Motor neuron (in vitro differentiated cells): ENCODE measurements around the gene KANTR. TPM values are rescaled to one million over a fixed set of nuclear protein-coding genes. Genes with fewer than 3 reads are reported as not detected.

Experiments
- ATAC-seq, 8 experiments: fragments of 200-7000 bp; cut with Tn5 transposase; replicated peaks in 6 of 8; 2 replicates each; pipeline ENCODE4 v1.8.0; 2021; ENCODE audit warnings: mild to moderate bottlenecking in 8 of 8, moderate library complexity in 8 of 8
- H3K27ac ChIP-seq, 2 donors: fragments of 250-450 bp; sonication (Bioruptor Pico); 2 replicates each; pipeline ENCODE4 v1.9.0; 2021; ENCODE audit warnings: antibody characterized with exemption in 2 of 2, mild to moderate bottlenecking in 2 of 2, moderate library complexity in 1 of 2
- H3K4me1 ChIP-seq, 2 donors: fragments of 250-450 bp; sonication (Bioruptor Pico); replicated peaks in 1 of 2; 2 replicates each; pipeline ENCODE4 v1.6.1; 2021; ENCODE audit warnings: antibody characterized with exemption in 2 of 2, mild to moderate bottlenecking in 2 of 2, moderate library complexity in 1 of 2
- H3K4me3 ChIP-seq, 5 donors: fragments of 250-450 bp; sonication (Bioruptor Pico); 2 replicates each; pipeline ENCODE4 v1.9.0; 2021; ENCODE audit warnings: antibody characterized with exemption in 5 of 5, mild to moderate bottlenecking in 5 of 5, moderate library complexity in 4 of 5
- WGBS, 10 experiments: fragments of 450-650 bp; shearing (Covaris generic); methylation state at CpG; one replicate each; pipeline ENCODE4 v1.0.0; 2022; 5-methylcytosine and 5-hydroxymethylcytosine counted together
- in situ Hi-C, 9 experiments: fragments of 400-800 bp; cut with MboI; loops; one replicate each; pipeline ENCODE4 v1.15.0; 2021; ENCODE audit warnings: low sequenced_read_pairs in 9 of 9, low pct_unique_long_range_greater_than_20kb in 2 of 9; ENCODE audit not compliant: unreplicated experiment in 9 of 9
- total RNA-seq, 8 experiments: library from RNA; unstranded; fragments of 300-600 nt; gene quantifications; 2 replicates each; pipeline versions ENCODE4 v1.2.3 to v1.2.4, GENCODE V29; 2022

KANTR gene
- total RNA-seq, 8 experiments from 2014 or later, result 7.0 to 26.9 (median 18.3) TPM

DNA sequence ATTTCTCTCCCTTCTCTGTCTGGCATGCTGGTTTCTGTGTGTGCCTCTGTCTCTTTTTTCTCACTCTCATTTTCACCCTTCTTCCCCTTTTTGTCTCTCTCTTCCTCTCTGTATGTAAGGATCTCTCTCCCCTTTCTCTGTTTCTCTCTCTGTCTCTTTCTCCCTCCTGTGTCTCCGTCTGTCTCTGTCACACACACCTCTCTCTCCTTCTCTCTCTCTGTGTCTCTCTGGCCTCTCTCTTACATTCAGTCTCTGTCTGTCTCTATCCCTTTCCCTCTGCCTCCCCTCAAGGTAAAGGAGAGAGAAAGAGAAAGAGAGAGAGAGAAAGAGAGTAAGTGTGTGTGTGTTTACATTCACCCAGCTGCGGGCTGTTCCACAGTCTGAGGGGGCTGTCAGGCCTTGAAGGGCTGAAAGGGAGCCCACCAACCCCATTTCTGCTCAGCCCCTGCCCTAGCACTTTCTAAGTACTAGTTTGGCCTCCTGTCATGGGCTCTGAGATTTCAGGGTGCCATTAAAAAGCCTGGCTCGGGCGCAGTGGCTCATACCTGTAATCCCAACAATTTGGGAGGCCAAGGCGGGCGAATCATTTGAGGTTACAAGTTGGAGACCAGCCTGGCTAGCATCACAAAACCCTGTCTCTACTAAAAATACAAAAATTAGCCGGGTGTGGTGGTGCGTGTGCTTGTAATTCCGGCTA, 21.4 kb upstream of the KANTR start:
- Histone ChIP-seq H3K27ac (peak overlapping the region in 1 of 2 donors; percentile 73), H3K4me3 (no peak overlapping the region), H3K4me1 (peaks cover 10 to 13% of the 10 kb centered on the region in 2 donors)
- 0 to 60% (median 40%) methylated on average over 1 to 4 of the region's 9 CpGs; no CpG with 5 or more reads in 4 of the 10 experiments for WGBS, 10 experiments
- in situ Hi-C loops, result no loop called here
- no peak for ATAC-seq

DNA sequence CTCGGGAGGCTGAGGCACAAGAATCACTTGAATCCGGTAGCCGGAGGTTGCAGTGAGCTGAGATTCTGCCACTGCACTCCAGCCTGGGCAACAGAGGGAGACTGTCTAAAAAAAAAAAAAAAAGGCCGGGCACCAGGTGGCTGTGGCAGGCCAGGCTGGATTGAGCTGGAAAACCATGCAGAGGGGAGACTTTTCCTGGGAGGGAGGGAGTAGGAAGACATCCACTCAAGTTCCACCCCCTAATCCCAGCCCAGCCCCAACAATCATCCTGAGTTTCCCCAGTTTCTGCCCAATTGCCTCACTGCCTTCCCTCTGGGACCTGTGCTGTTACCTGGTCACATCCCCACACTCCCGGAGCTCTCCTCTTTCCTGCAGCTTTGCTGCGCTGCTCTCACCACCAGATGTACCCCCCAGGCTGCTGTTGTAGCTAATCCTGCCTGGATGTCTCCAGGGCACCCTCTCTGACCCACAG, 20.8 kb upstream of the KANTR start:
- peak overlapping the region in 1 of 2 donors; percentile 73 for H3K27ac ChIP-seq
- in situ Hi-C loops, result no loop called here
- peak in 6 of 8 experiments; percentile 48 to 76 (median 68) for ATAC-seq
- H3K4me1 ChIP-seq, result peaks cover 10 to 13% of the 10 kb centered on the region in 2 donors
- H3K4me3 ChIP-seq, result no peak overlapping the region
- WGBS, 10 experiments, result 60% methylated on average over 3 of the region's 6 CpGs; no CpG with 5 or more reads in 9 of the 10 experiments

GRCh38 chrX:53075011-53075410, 18.9 kb upstream of the KANTR start:
- 80 to 100% (median 93%) methylated on average over 1 to 5 of the region's 7 CpGs; no CpG with 5 or more reads in 7 of the 10 experiments for WGBS, 10 experiments
- ATAC-seq, result no peak
- in situ Hi-C loops, result no loop called here
- Histone ChIP-seq H3K4me3 (no peak overlapping the region), H3K27ac (no peak overlapping the region), H3K4me1 (peaks cover 10 to 13% of the 10 kb centered on the region in 2 donors)

- no peak for ATAC-seq
- 80 to 100% (median 93%) methylated on average over 1 to 15 of the region's 21 CpGs; no CpG with 5 or more reads in 6 of the 10 experiments for WGBS, 10 experiments
- Histone ChIP-seq H3K4me3 (no peak overlapping the region), H3K27ac (no peak overlapping the region), H3K4me1 (peaks cover 13 to 18% of the 10 kb centered on the region in 2 donors)
- in situ Hi-C loops, result no loop called here
These were observed 17.3 kb upstream of the KANTR start for GRCh38 chrX:53076671-53077070.

GRCh38 chrX:53077207-53078197, 16.4 kb upstream of the KANTR start:
- in situ Hi-C loops, result no loop called here
- Histone ChIP-seq H3K4me1 (peaks cover 10 to 11% of the 10 kb centered on the region in 2 donors), H3K27ac (no peak overlapping the region), H3K4me3 (no peak overlapping the region)
- ATAC-seq, result no peak
- 71 to 100% methylated on average over 1 to 5 of the region's 27 CpGs; no CpG with 5 or more reads in 8 of the 10 experiments for WGBS, 10 experiments

DNA sequence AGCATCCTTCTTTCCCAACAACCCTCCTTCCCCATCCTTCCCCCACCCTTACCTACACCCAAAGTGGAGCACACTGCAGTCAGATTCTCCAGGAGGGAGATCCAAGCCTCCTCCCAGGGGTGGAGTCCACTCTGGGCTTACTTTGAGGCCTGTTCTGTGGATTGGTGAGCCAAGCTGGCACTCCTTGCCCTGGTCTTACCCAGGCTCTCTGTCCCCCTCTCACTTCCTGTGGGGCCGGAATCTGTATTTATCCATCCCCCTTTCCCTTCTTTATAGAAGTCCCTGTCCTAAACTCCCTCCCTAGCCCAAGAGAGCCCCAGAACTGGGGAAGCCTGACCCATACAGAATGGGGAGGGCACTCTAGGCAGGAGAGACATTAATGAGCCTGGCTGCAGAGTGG, 15.0 kb upstream of the KANTR start:
- in situ Hi-C loops, result no loop called here
- H3K27ac ChIP-seq, result no peak overlapping the region
- WGBS, 10 experiments, result no CpG with 5 or more reads among the region's 1 CpG
- no peak overlapping the region for H3K4me3 ChIP-seq
- no peak for ATAC-seq
- peaks cover 2 to 11% of the 10 kb centered on the region in 2 donors for H3K4me1 ChIP-seq

- Histone ChIP-seq H3K4me3 (peak overlapping the region in 3 of 5 donors; percentile 11 to 16 (median 15)), H3K4me1 (peaks cover 2 to 13% of the 10 kb centered on the region in 2 donors), H3K27ac (peak overlapping the region; percentile 52 to 67)
- ATAC-seq, result no peak
- WGBS, 10 experiments, result 0 to 86% (median 65%) methylated on average over 1 to 4 of the region's 17 CpGs; no CpG with 5 or more reads in 4 of the 10 experiments
- in situ Hi-C loops, result no loop called here
These were observed 13.0 kb upstream of the KANTR start for GRCh38 chrX:53080628-53081580.

- in situ Hi-C loops, result no loop called here
- H3K4me1 ChIP-seq, result peaks cover 2 to 15% of the 10 kb centered on the region in 2 donors
- H3K27ac ChIP-seq, result peak within 1 kb of the TSS; percentile 85
- ATAC-seq, result peak; percentile 87 to 93 (median 90)
- peak within 1 kb of the TSS; percentile 60 to 97 (median 83) for H3K4me3 ChIP-seq
- WGBS, 10 experiments, result 0 to 38% methylated on average over 5 to 9 of the region's 86 CpGs; no CpG with 5 or more reads in 8 of the 10 experiments
These were observed 11.8 kb upstream of the KANTR start, which contains the start of gene TSPYL2 for GRCh38 chrX:53081925-53082772. Gene TSPYL2, plus strand, starts transcription at chrX:53082367. Its CDS starts 132 bp downstream, at chrX:53082499.

GRCh38 chrX:53082773-53083616, 10.9 kb upstream of the KANTR start:
- H3K4me1 ChIP-seq, result peaks cover 7 to 23% of the 10 kb centered on the region in 2 donors
- in situ Hi-C loops, result no loop called here
- H3K4me3 ChIP-seq, result peak overlapping the region; percentile 60 to 97 (median 83)
- 0 to 20% (median 12%) methylated on average over 1 to 5 of the region's 31 CpGs; no CpG with 5 or more reads in 7 of the 10 experiments for WGBS, 10 experiments
- no peak for ATAC-seq
- peak overlapping the region; percentile 85 for H3K27ac ChIP-seq

- Histone ChIP-seq H3K27ac (no peak overlapping the region), H3K4me3 (peak overlapping the region in 3 of 5 donors; percentile 60 to 97 (median 89)), H3K4me1 (peaks cover 11 to 28% of the 10 kb centered on the region in 2 donors)
- in situ Hi-C loops, result no loop called here
- ATAC-seq, result no peak
- WGBS, 10 experiments, result 100% methylated on average over 1 of the region's 4 CpGs; no CpG with 5 or more reads in 9 of the 10 experiments
These were observed 9.8 kb upstream of the KANTR start for GRCh38 chrX:53084043-53084570.
